GM23248 (cell line): Measurements from ENCODE around the gene PTPRN2. TPM values are rescaled to one million over a fixed set of nuclear protein-coding genes. Genes with fewer than 3 reads are reported as not detected.

Source experiments
- DNase-seq: peaks from one replicate; pipeline ENCODE4 v3.0.0-alpha.2; 2015
- H2AFZ ChIP-seq: fragments of 200-600 bp; sonication (generic); 2 replicates; pipeline ENCODE4 v1.6.1; 2016; ENCODE audit warnings: antibody characterized with exemption
- H3F3A ChIP-seq: fragments of 200-600 bp; sonication (generic); 2 replicates; pipeline ENCODE4 v1.6.1; 2016; ENCODE audit warnings: mild to moderate bottlenecking, antibody characterized with exemption, mixed run types; ENCODE audit not compliant: insufficient read depth
- H3K27ac ChIP-seq: fragments of 200-600 bp; sonication (generic); 2 replicates; pipeline ENCODE4 v1.5.1; 2016; ENCODE audit warnings: mild to moderate bottlenecking
- H3K27me3 ChIP-seq: fragments of 200-600 bp; sonication (generic); replicated peaks from 2 replicates; pipeline ENCODE4 v1.6.1; 2016; ENCODE audit warnings: mild to moderate bottlenecking; ENCODE audit not compliant: insufficient read depth
- H3K36me3 ChIP-seq: fragments of 200-600 bp; sonication (generic); 2 replicates; pipeline ENCODE4 v1.6.1; 2016; ENCODE audit warnings: low read depth, mild to moderate bottlenecking
- H3K4me1 ChIP-seq: fragments of 200-600 bp; sonication (generic); 2 replicates; pipeline ENCODE4 v1.6.1; 2016; ENCODE audit warnings: mild to moderate bottlenecking; ENCODE audit not compliant: insufficient read depth
- H3K4me2 ChIP-seq: fragments of 200-600 bp; sonication (generic); one replicate; pipeline ENCODE4 v1.6.1; 2016; ENCODE audit warnings: mild to moderate bottlenecking; ENCODE audit not compliant: unreplicated experiment
- H3K4me3 ChIP-seq: fragments of 200-600 bp; sonication (generic); 2 replicates; pipeline ENCODE4 v1.5.1; 2016; ENCODE audit warnings: mild to moderate bottlenecking
- H3K79me2 ChIP-seq: fragments of 200-600 bp; sonication (generic); 2 replicates; pipeline ENCODE4 v1.6.1; 2016; ENCODE audit warnings: mild to moderate bottlenecking; ENCODE audit not compliant: insufficient read depth
- H3K9ac ChIP-seq: fragments of 200-600 bp; sonication (generic); 2 replicates; pipeline ENCODE4 v1.6.1; 2016; ENCODE audit warnings: mild to moderate bottlenecking
- H3K9me2 ChIP-seq: fragments of 200-600 bp; sonication (generic); 2 replicates; pipeline ENCODE4 v1.6.1; 2016; ENCODE audit warnings: mixed run types, mild to moderate bottlenecking, moderate library complexity; ENCODE audit not compliant: insufficient read depth
- H3K9me3 ChIP-seq: fragments of 200-600 bp; sonication (generic); one replicate; pipeline ENCODE4 v1.6.1; 2017; ENCODE audit warnings: low read depth
- H4K20me1 ChIP-seq: fragments of 200-600 bp; sonication (generic); 2 replicates; pipeline ENCODE4 v1.6.0; 2016; ENCODE audit not compliant: insufficient read depth
- EZH2 ChIP-seq: fragments of 200-600 bp; sonication (generic); IDR thresholded peaks from 2 replicates; pipeline ENCODE4 v1.6.1; 2018; ENCODE audit warnings: antibody characterized with exemption, mild to moderate bottlenecking; ENCODE audit not compliant: insufficient read depth, poor library complexity, severe bottlenecking
- EZH2phosphoT487 ChIP-seq: fragments of 200-600 bp; sonication (generic); IDR thresholded peaks from 2 replicates; pipeline ENCODE4 v1.6.1; 2018; ENCODE audit warnings: antibody characterized with exemption, moderate library complexity, mild to moderate bottlenecking, low read depth; ENCODE audit not compliant: insufficient read depth
- WGBS, 2 experiments: methylation state at CpG; one replicate each; pipeline ENCODE4 v1.1.6; 2015 to 2017; ENCODE audit warnings: low lambda C conversion rate in 2 of 2, low coverage in 1 of 2; ENCODE audit errors: missing lambda C conversion rate in 2 of 2; 5-methylcytosine and 5-hydroxymethylcytosine counted together
- in situ Hi-C: fragments of 300-500 bp; cut with MboI; formaldehyde crosslinking; loops from 2 replicates; pipeline ENCODE4 v1.15.0; 2020
- polyA plus RNA-seq: library from polyadenylated mRNA; unstranded; fragments of >200 nt; fragmentation: Nextera tagmentation; extraction: Ambion mirVana; gene quantifications from 2 replicates; pipeline ENCODE4 v1.2.1, GENCODE V29; 2016
- total RNA-seq: library from RNA; depleted of rRNA; stranded (reverse); fragments of >200 nt; shearing (Covaris generic); gene quantifications from 2 replicates; pipeline ENCODE4 v1.2.3, GENCODE V29; 2014

Gene PTPRN2
- total and polyA plus RNA-seq, 2 experiments from 2014 or later, result 0.13 TPM; not detected in 1

DNA sequence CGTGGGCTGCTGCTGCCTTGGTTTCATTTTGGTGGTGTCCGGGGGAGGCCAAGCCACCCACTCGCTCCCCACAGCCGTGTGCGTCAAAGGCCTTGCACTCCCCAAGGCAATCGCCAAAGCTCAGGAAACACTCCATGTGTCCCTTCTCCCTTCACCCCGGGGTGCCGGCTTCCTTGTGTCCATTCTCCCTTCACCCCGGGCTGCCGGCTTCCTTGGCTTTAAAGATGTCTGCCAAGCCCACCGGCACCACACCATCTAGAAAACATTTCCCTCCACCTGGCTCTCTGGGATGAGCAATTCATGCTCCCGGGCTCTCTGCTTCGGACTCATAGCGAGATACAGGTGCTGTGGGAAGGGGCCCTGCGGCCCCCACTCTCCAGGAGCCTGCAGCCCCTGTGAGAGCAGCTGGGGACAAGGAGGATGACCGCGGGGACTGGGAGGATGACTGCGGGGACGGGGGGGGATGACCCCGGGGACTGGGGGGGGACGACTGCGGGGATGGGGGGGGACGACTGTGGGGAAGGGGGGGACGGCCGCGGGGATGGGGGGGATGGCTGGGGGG is 928.7 kb downstream of the PTPRN2 start:
- TF ChIP-seq EZH2 (no peak), EZH2phosphoT487 (no peak)

GRCh38 chr7:157657741-157658740 is 929.6 kb downstream of the PTPRN2 start:
- H3F3A ChIP-seq, result no peaks in the 10 kb centered on the region
- H3K9me3 ChIP-seq, result no peaks in the 10 kb centered on the region
- no peaks in the 10 kb centered on the region for H3K9me2 ChIP-seq
- H3K36me3 ChIP-seq, result no peaks in the 10 kb centered on the region
- TF ChIP-seq EZH2 (no peak), EZH2phosphoT487 (no peak)
- in situ Hi-C loops, result no loop called here
- H3K79me2 ChIP-seq, result no peaks in the 10 kb centered on the region
- no peaks in the 10 kb centered on the region for H3K4me1 ChIP-seq
- no peak overlapping the region for H3K4me2 ChIP-seq
- H4K20me1 ChIP-seq, result no peaks in the 10 kb centered on the region
- no peak overlapping the region for H2AFZ ChIP-seq
- no peak overlapping the region for H3K9ac ChIP-seq
- H3K27me3 ChIP-seq, result no peaks in the 10 kb centered on the region
- no peak overlapping the region for H3K27ac ChIP-seq
- no peak overlapping the region for H3K4me3 ChIP-seq
- 63 to 67% methylated on average over 27 to 29 of the region's 29 CpGs for WGBS, 2 experiments
- DNase-seq, result no peak

More for the DNA sequence above, 928.7 kb downstream of the PTPRN2 start:
- no peaks in the 10 kb centered on the region for H3K9me3 ChIP-seq
- no peak overlapping the region for H3K4me2 ChIP-seq
- no peak for DNase-seq
- H3K9me2 ChIP-seq, result no peaks in the 10 kb centered on the region
- H3F3A ChIP-seq, result no peaks in the 10 kb centered on the region
- no peak overlapping the region for H3K27ac ChIP-seq
- no peaks in the 10 kb centered on the region for H3K79me2 ChIP-seq
- WGBS, 2 experiments, result 58% methylated on average over 16 to 26 of the region's 26 CpGs
- no peaks in the 10 kb centered on the region for H4K20me1 ChIP-seq
- no peak overlapping the region for H3K9ac ChIP-seq
- no peak overlapping the region for H3K4me3 ChIP-seq
- in situ Hi-C loops, result no loop called here
- H2AFZ ChIP-seq, result no peak overlapping the region
- H3K36me3 ChIP-seq, result no peaks in the 10 kb centered on the region
- no peaks in the 10 kb centered on the region for H3K4me1 ChIP-seq
- H3K27me3 ChIP-seq, result no peaks in the 10 kb centered on the region

GRCh38 chr7:157656195-157656769 is 931.3 kb downstream of the PTPRN2 start:
- Histone ChIP-seq H3K4me1 (no peaks in the 10 kb centered on the region), H3K9me2 (no peaks in the 10 kb centered on the region), H3K9ac (no peak overlapping the region), H3K27me3 (no peaks in the 10 kb centered on the region), H3K9me3 (no peaks in the 10 kb centered on the region), H3K4me2 (no peak overlapping the region), H3F3A (no peaks in the 10 kb centered on the region), H2AFZ (no peak overlapping the region), H3K27ac (no peak overlapping the region), H3K79me2 (no peaks in the 10 kb centered on the region), H4K20me1 (no peaks in the 10 kb centered on the region), H3K4me3 (no peak overlapping the region), H3K36me3 (no peaks in the 10 kb centered on the region)
- no peak for DNase-seq
- 76 to 78% methylated on average over 31 to 34 of the region's 34 CpGs for WGBS, 2 experiments
- in situ Hi-C loops, result no loop called here
- TF ChIP-seq EZH2phosphoT487, result no peak
- no peak for TF ChIP-seq EZH2

DNA sequence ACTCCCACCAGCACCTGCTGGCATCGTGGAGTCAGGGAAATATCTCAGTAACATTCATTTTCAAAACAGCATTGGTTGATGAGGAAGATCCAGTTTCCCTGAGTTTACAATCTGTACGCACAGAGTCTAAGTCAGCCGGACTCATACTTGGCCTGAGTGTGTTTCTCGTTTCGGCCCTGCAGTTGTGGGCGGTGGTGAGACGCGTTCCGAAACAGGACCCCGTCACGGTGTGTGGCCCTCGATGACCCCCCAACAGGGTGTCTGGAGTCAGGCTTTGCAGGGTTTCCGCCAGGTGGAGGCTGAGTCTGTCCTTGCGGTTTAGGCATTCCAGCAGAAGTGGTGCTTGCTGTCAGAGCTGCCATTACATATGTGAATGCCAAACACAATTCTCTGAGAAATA is 933.3 kb downstream of the PTPRN2 start:
- Histone ChIP-seq H3K9ac (no peak overlapping the region), H2AFZ (no peak overlapping the region), H3K9me3 (no peaks in the 10 kb centered on the region), H3K9me2 (no peaks in the 10 kb centered on the region), H4K20me1 (no peaks in the 10 kb centered on the region), H3K4me2 (no peak overlapping the region), H3K27ac (no peak overlapping the region), H3F3A (no peaks in the 10 kb centered on the region), H3K27me3 (no peaks in the 10 kb centered on the region), H3K4me3 (no peak overlapping the region), H3K79me2 (no peaks in the 10 kb centered on the region), H3K4me1 (no peaks in the 10 kb centered on the region), H3K36me3 (no peaks in the 10 kb centered on the region)
- 51 to 52% methylated on average over 14 of the region's 14 CpGs for WGBS, 2 experiments
- in situ Hi-C loops, result no loop called here
- TF ChIP-seq EZH2 (no peak), EZH2phosphoT487 (no peak)
- no peak for DNase-seq
